Naive B cell (primary cell): ENCODE data around the gene SLC8A1. TPM values are rescaled to one million over a fixed set of nuclear protein-coding genes. Genes with fewer than 3 reads are reported as not detected.

ENCODE experiments used
- ATAC-seq, 2 donors: fragments of 150-1000 bp; cut with Tn5 transposase; 2 replicates each; pipeline ENCODE4 v1.10.0; 2021; ENCODE audit warnings: low read depth in 2 of 2, mild to moderate bottlenecking in 2 of 2, moderate library complexity in 2 of 2
- DNase-seq: peaks from one replicate; pipeline ENCODE4 v3.0.0; 2022
- H3K27ac Mint-ChIP-seq, 6 donors: one replicate each; pipeline ENCODE4 v1.8.0; 2020 to 2022; ENCODE audit warnings: mild to moderate bottlenecking in 6 of 6, mixed read lengths in 6 of 6, moderate library complexity in 5 of 6, inconsistent platforms in 2 of 6
- H3K27me3 Mint-ChIP-seq, 3 donors: one replicate each; pipeline ENCODE4 v1.8.0; 2021 to 2022; ENCODE audit warnings: mixed read lengths in 3 of 3, mild to moderate bottlenecking in 1 of 3
- H3K36me3 Mint-ChIP-seq, 2 donors: one replicate each; pipeline ENCODE4 v1.8.0; 2020 to 2022; ENCODE audit warnings: mixed read lengths in 2 of 2, inconsistent platforms in 1 of 2, mild to moderate bottlenecking in 1 of 2
- H3K4me1 Mint-ChIP-seq, 3 donors: one replicate each; pipeline ENCODE4 v1.8.0; 2020 to 2022; ENCODE audit warnings: mixed read lengths in 3 of 3, inconsistent platforms in 1 of 3, mild to moderate bottlenecking in 1 of 3, moderate library complexity in 1 of 3
- H3K4me3 Mint-ChIP-seq, 8 donors: one replicate each; pipeline ENCODE4 v1.8.0; 2020 to 2022; ENCODE audit warnings: mild to moderate bottlenecking in 8 of 8, mixed read lengths in 8 of 8, moderate library complexity in 8 of 8, inconsistent platforms in 2 of 8
- H3K9me3 Mint-ChIP-seq, 7 donors: one replicate each; pipeline ENCODE4 v1.8.0; 2020 to 2022; ENCODE audit warnings: mixed read lengths in 7 of 7, mild to moderate bottlenecking in 5 of 7, inconsistent platforms in 2 of 7, moderate library complexity in 1 of 7
- polyA plus RNA-seq, 6 donors: library from polyadenylated mRNA; unstranded; fragments of 300-500 nt; fragmentation: Illumina TruSeq; gene quantifications; one replicate each; pipeline ENCODE4 v1.2.3, GENCODE V29; 2021; ENCODE audit warnings: low read depth in 6 of 6

The SLC8A1 gene
- polyA plus RNA-seq, 6 donors from 2014 or later, result 0.04 TPM; not detected in 5

DNA sequence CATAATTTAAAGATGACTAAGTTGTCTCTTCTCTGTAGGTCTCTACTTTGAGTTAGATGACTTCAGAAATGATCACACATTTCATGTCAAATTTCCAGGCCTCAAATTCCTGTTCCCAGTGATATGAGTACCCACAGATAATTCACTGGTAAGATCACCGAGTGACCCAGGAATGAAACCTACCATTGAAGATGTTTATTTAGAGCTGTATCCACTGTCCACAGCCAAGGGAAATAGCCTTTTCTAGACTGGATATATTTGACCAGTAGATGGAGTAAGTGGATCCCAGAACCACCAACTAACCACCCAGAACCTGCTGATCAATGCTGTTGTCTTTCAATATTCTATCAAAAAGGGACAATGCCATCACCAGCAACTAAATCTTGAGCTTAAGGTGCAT is 238.8 kb downstream of the SLC8A1 start:
- H3K27me3 Mint-ChIP-seq, result no peaks in the 10 kb centered on the region
- no peaks in the 10 kb centered on the region for H3K36me3 Mint-ChIP-seq
- H3K9me3 Mint-ChIP-seq, result peaks cover 0 to 7% (median 5%) of the 10 kb centered on the region in 7 donors
- H3K4me1 Mint-ChIP-seq, result peaks cover 0 to 9% (median 4%) of the 10 kb centered on the region in 3 donors
- DNase-seq (no peak), ATAC-seq (no peak)
- H3K4me3 Mint-ChIP-seq, result no peak overlapping the region
- no peak overlapping the region for H3K27ac Mint-ChIP-seq

DNA sequence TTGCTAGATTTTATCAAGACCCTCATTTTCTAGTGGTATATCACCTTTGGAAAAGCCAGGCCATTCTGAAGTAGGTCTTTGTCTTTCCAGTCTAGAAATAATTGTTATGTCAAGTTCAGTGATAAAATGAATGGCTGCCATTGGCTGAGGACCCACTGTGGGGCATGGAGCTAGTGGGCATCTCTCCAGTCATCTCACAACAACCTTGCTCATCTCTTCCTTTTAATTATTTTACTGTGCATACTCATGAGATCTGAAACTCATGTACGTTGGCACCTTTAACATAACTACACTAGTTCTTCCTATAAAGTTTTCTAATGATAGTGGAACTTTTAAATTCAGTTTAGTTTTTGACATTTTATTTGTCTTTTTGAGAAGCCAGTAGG is 240.9 kb downstream of the SLC8A1 start:
- H3K4me1 Mint-ChIP-seq, result peaks cover 0 to 9% (median 4%) of the 10 kb centered on the region in 3 donors
- no peaks in the 10 kb centered on the region for H3K27me3 Mint-ChIP-seq
- H3K36me3 Mint-ChIP-seq, result no peaks in the 10 kb centered on the region
- ATAC-seq (no peak), DNase-seq (no peak)
- H3K4me3 Mint-ChIP-seq, result no peak overlapping the region
- H3K27ac Mint-ChIP-seq, result no peak overlapping the region
- no peaks in the 10 kb centered on the region for H3K9me3 Mint-ChIP-seq

DNA sequence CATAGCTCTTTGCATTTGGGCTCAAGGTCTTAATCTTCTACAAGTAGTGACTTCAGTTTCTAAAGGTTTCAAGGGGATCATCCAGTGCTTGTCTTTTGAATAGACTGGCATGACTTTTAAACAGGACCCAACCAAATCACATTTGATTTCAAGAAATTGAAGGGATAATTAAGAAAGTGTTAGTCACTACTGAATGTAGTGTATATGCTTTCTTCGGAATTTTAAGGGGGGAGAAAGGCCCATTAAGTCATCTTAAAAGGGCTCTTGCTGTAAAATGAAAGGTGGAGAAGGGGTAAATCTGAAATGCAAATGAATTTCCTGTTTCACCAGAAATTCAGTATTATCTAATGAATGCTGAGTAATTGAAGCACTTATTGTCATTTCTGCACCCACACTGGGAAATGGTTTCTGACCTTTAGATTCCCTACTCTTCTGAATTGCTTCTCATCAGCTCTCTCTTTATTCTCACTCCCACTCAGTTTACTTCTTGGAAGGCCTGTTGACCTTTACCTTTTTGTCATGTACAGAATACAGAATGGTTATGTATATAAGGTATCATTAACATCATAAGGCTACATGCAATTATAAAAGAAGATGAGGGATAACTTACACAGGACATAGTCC is 241.4 kb downstream of the SLC8A1 start:
- Mint-ChIP-seq H3K27me3 (no peaks in the 10 kb centered on the region), H3K27ac (no peak overlapping the region), H3K4me1 (peaks cover 0 to 9% (median 4%) of the 10 kb centered on the region in 3 donors), H3K4me3 (no peak overlapping the region), H3K36me3 (no peaks in the 10 kb centered on the region), H3K9me3 (peaks cover 0 to under 1% (median 0%) of the 10 kb centered on the region in 7 donors)
- ATAC-seq, result no peak
- no peak for DNase-seq

DNA sequence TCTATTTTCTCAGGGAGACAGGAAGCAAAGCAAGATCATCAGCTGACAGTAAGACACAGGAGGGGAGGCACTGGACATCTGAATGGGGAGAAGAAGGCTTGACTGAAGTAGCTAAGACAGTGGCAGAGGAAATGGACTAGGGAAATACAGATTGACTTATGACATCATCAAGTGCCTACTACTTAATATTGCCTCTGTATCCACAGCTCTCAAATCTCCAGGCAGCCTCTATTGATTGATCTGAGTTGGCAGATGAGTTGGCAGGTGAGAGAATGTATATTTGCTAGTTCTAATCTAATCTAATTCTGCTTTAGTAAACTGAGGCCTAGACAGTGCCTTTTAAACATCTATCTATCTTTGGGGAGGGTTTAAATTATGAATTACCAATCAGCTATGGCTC is 242.1 kb downstream of the SLC8A1 start:
- ATAC-seq (no peak), DNase-seq (no peak)
- Mint-ChIP-seq H3K27ac (no peak overlapping the region), H3K27me3 (no peaks in the 10 kb centered on the region), H3K9me3 (peaks cover 0 to 2% (median 0%) of the 10 kb centered on the region in 7 donors), H3K36me3 (no peaks in the 10 kb centered on the region), H3K4me1 (peaks cover 0 to 9% (median 4%) of the 10 kb centered on the region in 3 donors), H3K4me3 (no peak overlapping the region)

DNA sequence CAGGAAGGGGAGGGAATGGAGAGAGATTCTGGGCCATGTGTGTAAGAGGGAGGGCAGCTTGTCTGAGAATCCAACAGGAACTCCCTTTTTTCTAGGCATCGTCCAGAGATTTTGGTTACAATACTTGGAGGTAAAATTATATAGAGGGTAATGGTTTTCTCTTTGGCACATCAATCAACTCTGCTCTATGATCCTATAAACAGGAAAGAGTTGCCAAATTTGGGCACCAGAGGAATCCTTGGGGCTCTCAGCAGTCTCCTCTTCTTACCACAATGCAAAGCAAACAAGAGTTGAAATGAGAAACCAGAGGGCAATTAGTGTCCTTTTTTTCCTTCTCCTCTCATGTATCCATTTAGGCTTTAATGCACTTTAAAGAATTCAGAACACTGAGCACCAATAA is 243.4 kb downstream of the SLC8A1 start:
- no peak for DNase-seq
- H3K27ac Mint-ChIP-seq, result no peak overlapping the region
- H3K27me3 Mint-ChIP-seq, result no peaks in the 10 kb centered on the region
- H3K9me3 Mint-ChIP-seq, result peaks cover 0 to 2% (median 0%) of the 10 kb centered on the region in 7 donors
- H3K36me3 Mint-ChIP-seq, result no peaks in the 10 kb centered on the region
- no peak for ATAC-seq
- peaks cover 0 to 9% (median 4%) of the 10 kb centered on the region in 3 donors for H3K4me1 Mint-ChIP-seq
- no peak overlapping the region for H3K4me3 Mint-ChIP-seq

DNA sequence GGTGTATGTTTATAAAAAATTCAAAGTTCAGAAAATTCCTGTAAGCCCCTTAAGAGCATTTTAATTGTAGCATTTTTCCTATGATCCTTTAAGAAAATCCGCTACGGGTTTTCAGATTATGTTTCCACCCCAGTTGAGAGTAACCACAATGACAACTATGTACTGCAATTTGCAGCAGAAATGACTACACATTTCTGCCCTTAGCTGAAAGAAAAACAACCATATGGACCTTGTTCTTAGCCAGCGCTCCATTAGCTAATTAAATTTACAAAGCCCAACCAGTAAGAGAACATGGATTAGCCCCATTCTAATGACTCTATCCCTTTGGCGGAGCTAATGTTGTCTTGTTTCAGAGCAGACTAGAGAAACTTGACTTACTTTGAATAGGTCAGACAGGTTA is 247.6 kb downstream of the SLC8A1 start:
- no peak overlapping the region for H3K4me3 Mint-ChIP-seq
- H3K36me3 Mint-ChIP-seq, result no peaks in the 10 kb centered on the region
- no peaks in the 10 kb centered on the region for H3K27me3 Mint-ChIP-seq
- H3K4me1 Mint-ChIP-seq, result no peaks in the 10 kb centered on the region
- ATAC-seq, result no peak
- DNase-seq, result no peak
- H3K9me3 Mint-ChIP-seq, result peaks cover 0 to 2% (median 0%) of the 10 kb centered on the region in 7 donors
- no peak overlapping the region for H3K27ac Mint-ChIP-seq

DNA sequence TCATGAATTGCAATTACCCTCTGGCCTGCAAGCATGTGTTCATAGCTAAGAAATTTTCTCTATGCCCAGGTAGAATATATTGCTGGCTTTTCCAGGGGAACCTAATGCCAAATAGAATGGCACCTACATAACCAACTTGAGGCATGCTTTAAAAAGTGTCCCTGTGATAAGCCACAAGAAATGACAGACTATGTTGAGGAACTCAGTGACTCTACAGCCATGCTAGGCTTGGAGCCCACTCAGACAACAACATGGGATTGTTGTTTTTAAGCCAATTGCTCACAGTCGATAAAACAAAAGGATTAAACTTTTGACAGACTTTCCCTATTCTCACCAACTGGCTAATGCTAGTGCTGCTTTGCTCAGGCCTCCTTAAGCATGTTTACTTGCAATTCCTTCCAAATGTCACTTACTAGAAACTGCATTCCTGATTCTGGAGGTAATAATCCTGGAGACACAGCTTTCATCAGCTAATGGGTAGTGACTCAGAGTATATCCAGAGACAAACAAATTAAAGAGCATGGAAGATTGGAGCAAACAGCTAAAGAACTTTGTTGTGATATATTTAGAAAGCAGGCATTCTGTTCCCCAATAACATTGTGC is 249.0 kb downstream of the SLC8A1 start:
- DNase-seq, result no peak
- no peaks in the 10 kb centered on the region for H3K36me3 Mint-ChIP-seq
- no peak overlapping the region for H3K4me3 Mint-ChIP-seq
- no peaks in the 10 kb centered on the region for H3K27me3 Mint-ChIP-seq
- peaks cover 0 to 2% (median 0%) of the 10 kb centered on the region in 7 donors for H3K9me3 Mint-ChIP-seq
- no peak for ATAC-seq
- no peaks in the 10 kb centered on the region for H3K4me1 Mint-ChIP-seq
- no peak overlapping the region for H3K27ac Mint-ChIP-seq

DNA sequence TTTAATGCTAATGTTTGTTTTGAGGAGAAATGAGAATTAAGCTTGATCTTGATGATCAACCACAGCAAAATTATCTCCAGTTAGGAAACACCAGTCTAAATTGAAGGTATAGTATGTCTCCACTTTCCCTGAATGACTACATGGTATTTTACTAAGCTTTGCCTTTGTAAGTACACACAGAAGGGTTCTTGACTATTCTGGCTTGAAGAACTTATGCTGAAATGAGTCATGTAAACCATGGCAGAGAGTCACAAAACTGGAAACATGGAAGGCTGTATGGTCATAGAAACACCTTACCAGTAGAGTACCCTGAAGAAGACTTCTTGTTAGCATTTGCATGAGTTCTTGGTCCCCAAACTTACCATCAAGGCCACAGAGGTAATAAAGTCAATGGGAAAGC is 250.5 kb downstream of the SLC8A1 start:
- H3K27me3 Mint-ChIP-seq, result no peaks in the 10 kb centered on the region
- DNase-seq (no peak), ATAC-seq (no peak)
- H3K27ac Mint-ChIP-seq, result no peak overlapping the region
- no peaks in the 10 kb centered on the region for H3K36me3 Mint-ChIP-seq
- no peak overlapping the region for H3K4me3 Mint-ChIP-seq
- peaks cover 0 to 2% (median 0%) of the 10 kb centered on the region in 7 donors for H3K9me3 Mint-ChIP-seq
- H3K4me1 Mint-ChIP-seq, result no peaks in the 10 kb centered on the region

DNA sequence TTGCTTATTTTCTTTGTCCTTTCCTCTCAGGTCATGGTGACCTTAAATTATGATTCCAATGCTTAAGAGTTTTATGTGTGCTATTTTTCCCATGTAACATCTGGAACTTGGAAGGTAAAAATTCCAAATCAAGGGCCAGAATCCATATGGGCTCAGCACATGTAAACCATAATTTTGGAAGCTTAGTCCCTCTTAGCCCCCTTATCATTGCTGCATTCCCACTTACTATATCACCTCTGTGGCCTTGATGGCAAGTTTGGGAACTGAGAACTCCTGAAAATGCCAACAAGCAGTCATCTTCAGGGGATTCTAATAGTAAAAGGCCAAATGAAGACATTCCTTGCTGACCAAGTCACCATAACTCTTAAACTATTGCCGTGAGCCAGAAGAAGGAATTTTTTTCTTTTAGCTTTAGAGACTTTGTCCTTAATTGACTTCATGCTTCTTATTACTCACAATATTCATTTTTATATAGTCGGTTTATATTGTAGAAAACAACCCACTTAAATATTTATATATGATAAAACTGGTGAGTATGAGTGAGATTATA is 251.4 kb downstream of the SLC8A1 start:
- ATAC-seq, result no peak
- no peak overlapping the region for H3K4me3 Mint-ChIP-seq
- H3K4me1 Mint-ChIP-seq, result no peaks in the 10 kb centered on the region

DNA sequence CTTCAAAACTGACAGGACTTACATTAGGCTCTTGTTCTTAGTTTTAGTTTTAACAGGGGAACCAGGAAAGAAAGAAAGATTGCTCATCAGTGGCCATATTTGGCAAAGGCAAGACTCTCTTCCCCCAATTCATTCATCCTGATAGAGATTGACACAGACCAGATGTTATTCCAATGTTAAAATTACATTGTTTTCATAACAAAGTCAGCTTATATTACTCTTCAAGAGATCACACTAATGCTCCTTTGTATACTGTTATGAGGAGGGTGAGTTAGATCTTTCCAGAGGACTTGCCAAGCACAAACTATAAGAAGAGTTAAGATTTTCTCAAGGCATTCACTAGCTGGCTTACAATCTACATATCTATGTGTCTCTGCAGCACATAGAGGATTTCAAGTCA is 252.1 kb downstream of the SLC8A1 start:
- no peaks in the 10 kb centered on the region for H3K36me3 Mint-ChIP-seq
- H3K9me3 Mint-ChIP-seq, result no peaks in the 10 kb centered on the region
- H3K4me3 Mint-ChIP-seq, result no peak overlapping the region
- ATAC-seq, result no peak
- no peaks in the 10 kb centered on the region for H3K27me3 Mint-ChIP-seq
- DNase-seq, result no peak
- H3K27ac Mint-ChIP-seq, result no peak overlapping the region
- H3K4me1 Mint-ChIP-seq, result no peaks in the 10 kb centered on the region

More for the DNA sequence above, 251.4 kb downstream of the SLC8A1 start:
- H3K36me3 Mint-ChIP-seq, result no peaks in the 10 kb centered on the region
- peaks cover 0 to 2% (median 0%) of the 10 kb centered on the region in 7 donors for H3K9me3 Mint-ChIP-seq
- no peaks in the 10 kb centered on the region for H3K27me3 Mint-ChIP-seq
- no peak overlapping the region for H3K27ac Mint-ChIP-seq
- no peak for DNase-seq

DNA sequence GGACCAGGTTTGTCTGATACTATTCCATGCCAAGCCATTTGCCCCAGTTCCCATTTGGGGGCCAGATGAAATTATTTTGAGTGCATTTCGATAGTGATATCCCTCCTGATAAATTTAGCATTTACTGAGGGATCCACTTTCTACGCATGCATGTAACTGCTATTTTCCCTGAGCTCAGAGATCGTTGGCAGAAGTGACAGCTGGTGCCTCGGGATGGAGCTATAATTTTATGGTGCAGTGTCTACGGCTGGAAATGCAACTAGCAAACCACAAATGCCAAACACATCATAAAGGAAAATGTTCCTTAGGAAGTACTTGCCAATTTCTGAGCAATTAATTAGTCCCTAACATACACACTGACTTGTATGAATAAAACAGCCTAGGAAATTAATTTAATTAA is 254.8 kb downstream of the SLC8A1 start:
- no peak overlapping the region for H3K4me3 Mint-ChIP-seq
- no peaks in the 10 kb centered on the region for H3K27me3 Mint-ChIP-seq
- no peak overlapping the region for H3K27ac Mint-ChIP-seq
- H3K36me3 Mint-ChIP-seq, result no peaks in the 10 kb centered on the region
- ATAC-seq, result no peak
- H3K4me1 Mint-ChIP-seq, result no peaks in the 10 kb centered on the region
- H3K9me3 Mint-ChIP-seq, result no peaks in the 10 kb centered on the region
- no peak for DNase-seq

DNA sequence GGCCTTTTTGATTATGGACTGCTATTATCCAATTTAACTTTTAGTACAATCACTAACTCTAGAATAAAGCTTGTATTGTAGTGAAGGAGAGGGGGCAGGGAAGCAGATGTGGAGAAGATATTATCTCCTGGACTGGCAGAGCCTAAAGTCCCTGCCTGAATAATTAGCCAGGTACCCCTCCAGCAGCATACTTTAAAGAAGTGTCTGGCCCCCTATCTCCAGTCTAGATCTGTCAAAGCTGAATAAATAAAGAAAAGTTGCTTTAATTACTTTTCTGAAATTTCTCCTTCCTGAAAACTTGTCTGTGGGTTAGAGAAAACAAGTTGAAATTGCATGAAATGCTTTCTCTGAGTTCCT is 258.2 kb downstream of the SLC8A1 start:
- DNase-seq (no peak), ATAC-seq (no peak)
- Mint-ChIP-seq H3K9me3 (no peaks in the 10 kb centered on the region), H3K4me3 (no peak overlapping the region), H3K36me3 (no peaks in the 10 kb centered on the region), H3K27ac (no peak overlapping the region), H3K27me3 (no peaks in the 10 kb centered on the region), H3K4me1 (no peaks in the 10 kb centered on the region)

DNA sequence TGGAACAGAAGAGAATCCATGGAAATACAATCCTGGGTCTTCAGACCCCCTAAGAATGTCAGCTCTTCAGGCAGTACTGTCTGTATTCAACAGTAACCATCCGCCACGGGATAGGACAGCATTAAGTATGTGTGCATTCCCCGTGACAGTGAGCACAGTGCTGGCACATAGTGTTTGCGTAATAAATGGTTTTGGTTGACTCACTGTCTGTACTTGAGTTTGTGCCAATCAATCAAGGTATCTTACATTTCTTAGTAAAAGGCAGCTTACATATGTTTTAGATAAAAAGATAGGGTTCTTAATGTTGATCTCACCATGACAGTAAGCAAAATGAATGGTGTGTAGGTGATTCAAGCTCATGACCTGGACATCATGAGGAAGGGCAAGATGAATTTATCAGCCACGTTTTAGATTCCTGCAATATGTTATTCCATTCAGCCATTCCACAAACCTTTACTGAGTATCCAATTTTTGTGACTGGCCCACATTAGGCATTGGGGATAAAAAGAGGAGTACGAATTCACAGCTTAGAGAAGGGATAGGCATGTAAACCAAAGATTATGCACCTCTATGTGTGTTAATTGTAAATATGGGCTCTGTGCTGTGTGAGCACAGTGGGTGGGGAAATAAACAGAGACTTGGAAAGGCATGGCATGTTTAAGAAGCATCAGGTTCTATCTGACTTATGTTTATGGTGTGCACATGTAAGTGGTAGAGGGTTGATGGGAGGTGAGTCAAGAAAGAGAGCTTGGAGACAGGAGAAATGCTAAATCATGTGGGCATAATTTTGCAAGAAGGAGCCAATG is 258.8 kb downstream of the SLC8A1 start:
- Mint-ChIP-seq H3K4me3 (no peak overlapping the region), H3K27me3 (no peaks in the 10 kb centered on the region), H3K27ac (no peak overlapping the region), H3K4me1 (no peaks in the 10 kb centered on the region), H3K36me3 (no peaks in the 10 kb centered on the region), H3K9me3 (no peaks in the 10 kb centered on the region)
- DNase-seq (no peak), ATAC-seq (no peak)

DNA sequence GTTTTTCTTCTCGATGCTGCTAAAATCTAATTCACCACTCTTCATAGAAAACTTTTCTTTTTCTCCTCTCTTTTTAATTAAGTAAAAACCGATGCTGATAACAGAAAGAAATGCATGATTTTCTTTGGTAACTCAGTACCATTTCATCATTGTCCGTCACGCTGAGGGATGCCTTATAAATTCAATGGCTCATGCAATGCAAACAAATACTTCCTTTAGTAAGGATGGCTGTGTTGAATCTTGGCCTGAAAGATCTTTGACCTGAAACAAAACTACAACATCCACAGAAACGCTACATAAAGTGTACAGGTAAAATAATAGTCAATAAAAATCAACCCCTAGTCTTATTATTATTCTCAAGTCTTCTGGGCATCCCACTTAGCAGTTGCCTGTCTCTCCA is 261.4 kb downstream of the SLC8A1 start:
- H3K4me1 Mint-ChIP-seq, result no peaks in the 10 kb centered on the region
- ATAC-seq (no peak), DNase-seq (no peak)
- H3K4me3 Mint-ChIP-seq, result no peak overlapping the region
- H3K27me3 Mint-ChIP-seq, result no peaks in the 10 kb centered on the region
- no peaks in the 10 kb centered on the region for H3K36me3 Mint-ChIP-seq
- no peaks in the 10 kb centered on the region for H3K9me3 Mint-ChIP-seq
- H3K27ac Mint-ChIP-seq, result peak overlapping the region in 1 of 6 donors; percentile 23
